Endothelial cell (in vitro differentiated cells): ENCODE measurements around the gene OXER1. TPM values are rescaled to one million over a fixed set of nuclear protein-coding genes. Genes with fewer than 3 reads are reported as not detected.

ENCODE experiments used
- DNase-seq: peaks from one replicate; pipeline ENCODE4 v3.0.0; 2021; ENCODE audit warnings: low spot score
- H3K27ac Mint-ChIP-seq: one replicate; pipeline ENCODE4 v1.8.0; 2021; ENCODE audit warnings: mixed read lengths, inconsistent platforms; ENCODE audit not compliant: unreplicated experiment
- H3K27me3 Mint-ChIP-seq: one replicate; pipeline ENCODE4 v1.8.0; 2021; ENCODE audit warnings: mild to moderate bottlenecking, moderate library complexity, mixed read lengths, inconsistent platforms; ENCODE audit not compliant: unreplicated experiment
- H3K36me3 Mint-ChIP-seq: one replicate; pipeline ENCODE4 v1.8.0; 2021; ENCODE audit warnings: mild to moderate bottlenecking, low read depth, mixed read lengths, inconsistent platforms; ENCODE audit not compliant: unreplicated experiment
- H3K4me1 Mint-ChIP-seq: one replicate; pipeline ENCODE4 v1.8.0; 2021; ENCODE audit warnings: mild to moderate bottlenecking, mixed read lengths, inconsistent platforms; ENCODE audit not compliant: unreplicated experiment
- H3K4me3 Mint-ChIP-seq: one replicate; pipeline ENCODE4 v1.8.0; 2021; ENCODE audit warnings: mild to moderate bottlenecking, mixed read lengths, inconsistent platforms; ENCODE audit not compliant: unreplicated experiment
- H3K9me3 Mint-ChIP-seq: one replicate; pipeline ENCODE4 v1.8.0; 2021; ENCODE audit warnings: mixed read lengths, inconsistent platforms; ENCODE audit not compliant: unreplicated experiment
- total RNA-seq: library from RNA; stranded (reverse); fragmentation: NEBNext Ultra II Directional; extraction: Animal tissue kit (Norgen Biotek cat#: 25700); gene quantifications from one replicate; pipeline ENCODE4 v1.2.1, GENCODE V29; 2021; ENCODE audit not compliant: unreplicated experiment
- TF ChIP-seq, protein P1 (sequence below): fragments of 200-600 bp; sonication (generic); IDR thresholded peaks from one replicate; pipeline ENCODE4 v1.5.0; 2021; ENCODE audit warnings: antibody characterized with exemption; ENCODE audit not compliant: unreplicated experiment

Gene OXER1
- total RNA-seq, 1 donor from 2014 or later = 1.5 TPM

DNA sequence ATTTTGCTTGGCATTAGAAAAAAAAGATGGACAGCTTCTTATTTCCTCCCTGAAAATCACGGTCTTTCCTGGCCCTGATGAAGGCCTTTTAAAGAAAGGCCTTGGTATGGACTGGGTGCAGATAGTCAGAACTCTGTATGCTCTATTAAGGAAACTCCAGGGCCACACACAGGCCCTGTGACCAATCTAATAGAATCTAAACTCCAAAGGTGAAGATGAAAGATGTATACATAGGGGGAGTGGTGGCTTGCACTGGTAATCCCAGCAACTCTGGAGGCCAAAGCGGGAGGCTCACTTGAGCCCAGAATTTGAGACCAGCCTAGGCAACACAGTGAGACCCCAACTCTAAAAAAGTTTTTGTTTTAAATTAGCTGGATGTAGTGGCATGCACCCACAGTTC is 37.3 kb downstream of the OXER1 start:
- H3K27me3 Mint-ChIP-seq = peaks cover 2% of the 10 kb centered on the region
- H3K4me3 Mint-ChIP-seq = no peak overlapping the region
- no peaks in the 10 kb centered on the region for H3K9me3 Mint-ChIP-seq
- DNase-seq = no peak
- peaks cover 49% of the 10 kb centered on the region for H3K36me3 Mint-ChIP-seq
- H3K27ac Mint-ChIP-seq = no peak overlapping the region
- H3K4me1 Mint-ChIP-seq = no peaks in the 10 kb centered on the region
- TF ChIP-seq, protein P1, sequence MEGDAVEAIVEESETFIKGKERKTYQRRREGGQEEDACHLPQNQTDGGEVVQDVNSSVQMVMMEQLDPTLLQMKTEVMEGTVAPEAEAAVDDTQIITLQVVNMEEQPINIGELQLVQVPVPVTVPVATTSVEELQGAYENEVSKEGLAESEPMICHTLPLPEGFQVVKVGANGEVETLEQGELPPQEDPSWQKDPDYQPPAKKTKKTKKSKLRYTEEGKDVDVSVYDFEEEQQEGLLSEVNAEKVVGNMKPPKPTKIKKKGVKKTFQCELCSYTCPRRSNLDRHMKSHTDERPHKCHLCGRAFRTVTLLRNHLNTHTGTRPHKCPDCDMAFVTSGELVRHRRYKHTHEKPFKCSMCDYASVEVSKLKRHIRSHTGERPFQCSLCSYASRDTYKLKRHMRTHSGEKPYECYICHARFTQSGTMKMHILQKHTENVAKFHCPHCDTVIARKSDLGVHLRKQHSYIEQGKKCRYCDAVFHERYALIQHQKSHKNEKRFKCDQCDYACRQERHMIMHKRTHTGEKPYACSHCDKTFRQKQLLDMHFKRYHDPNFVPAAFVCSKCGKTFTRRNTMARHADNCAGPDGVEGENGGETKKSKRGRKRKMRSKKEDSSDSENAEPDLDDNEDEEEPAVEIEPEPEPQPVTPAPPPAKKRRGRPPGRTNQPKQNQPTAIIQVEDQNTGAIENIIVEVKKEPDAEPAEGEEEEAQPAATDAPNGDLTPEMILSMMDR = no peak

DNA sequence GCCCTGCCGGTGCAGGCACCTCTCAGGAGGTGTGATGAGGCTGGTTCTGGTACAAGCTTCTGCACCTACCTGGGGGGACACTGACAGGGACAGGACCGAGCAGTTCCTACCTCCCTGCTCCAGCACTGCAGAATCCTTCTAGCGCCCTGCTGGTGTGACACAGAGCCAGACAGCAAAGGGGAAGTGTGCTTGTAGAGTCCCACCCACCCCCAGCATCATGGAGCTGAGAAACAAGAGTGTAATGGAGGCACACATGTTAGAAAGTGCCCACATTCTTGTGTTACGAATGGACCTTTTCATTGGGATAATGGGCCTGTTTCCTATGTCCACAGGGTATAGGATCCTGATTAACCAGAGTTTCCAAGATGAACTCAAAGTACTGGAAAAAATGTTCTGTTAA is 38.3 kb downstream of the OXER1 start:
- Mint-ChIP-seq H3K36me3 (peaks cover 42% of the 10 kb centered on the region), H3K9me3 (no peaks in the 10 kb centered on the region), H3K4me1 (no peaks in the 10 kb centered on the region), H3K4me3 (no peak overlapping the region), H3K27me3 (peaks cover 2% of the 10 kb centered on the region), H3K27ac (no peak overlapping the region)
- TF ChIP-seq, protein P1 = no peak
- no peak for DNase-seq

DNA sequence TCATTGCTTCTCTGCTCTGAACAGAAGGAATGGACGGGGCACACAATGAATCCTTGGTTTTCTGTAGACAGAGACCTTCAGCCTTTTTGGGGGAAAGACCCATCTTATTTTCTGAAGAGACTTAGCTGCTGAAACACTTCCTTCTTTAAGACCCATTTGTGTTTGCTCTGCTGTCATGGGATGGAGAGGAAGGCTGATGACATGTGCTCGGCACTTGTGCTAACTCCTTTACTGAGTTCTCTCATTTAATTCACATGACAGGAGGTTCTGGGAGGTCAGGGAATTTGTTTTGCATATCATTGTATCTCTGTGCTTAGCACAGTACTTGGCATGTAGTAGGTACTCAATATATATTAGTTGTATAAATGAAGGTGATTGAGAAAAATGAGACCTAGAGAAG is 39.0 kb downstream of the OXER1 start:
- peaks cover 39% of the 10 kb centered on the region for H3K36me3 Mint-ChIP-seq
- H3K27me3 Mint-ChIP-seq = peaks cover 2% of the 10 kb centered on the region
- DNase-seq = no peak
- TF ChIP-seq, protein P1 = no peak
- H3K4me3 Mint-ChIP-seq = no peak overlapping the region
- H3K9me3 Mint-ChIP-seq = no peaks in the 10 kb centered on the region
- H3K4me1 Mint-ChIP-seq = no peaks in the 10 kb centered on the region
- H3K27ac Mint-ChIP-seq = no peak overlapping the region

- DNase-seq = no peak
- Mint-ChIP-seq H3K36me3 (peaks cover 29% of the 10 kb centered on the region), H3K9me3 (no peaks in the 10 kb centered on the region), H3K4me1 (no peaks in the 10 kb centered on the region), H3K27me3 (no peaks in the 10 kb centered on the region), H3K4me3 (no peak overlapping the region), H3K27ac (no peak overlapping the region)
- TF ChIP-seq, protein P1 = no peak
Measured at GRCh38 chr2:42723465-42723864, 40.5 kb downstream of the OXER1 start.

GRCh38 chr2:42722320-42723190 is 41.4 kb downstream of the OXER1 start:
- H3K27me3 Mint-ChIP-seq = no peaks in the 10 kb centered on the region
- TF ChIP-seq, protein P1 = no peak
- DNase-seq = no peak
- no peak overlapping the region for H3K27ac Mint-ChIP-seq
- H3K4me1 Mint-ChIP-seq = no peaks in the 10 kb centered on the region
- H3K36me3 Mint-ChIP-seq = peaks cover 29% of the 10 kb centered on the region
- H3K9me3 Mint-ChIP-seq = no peaks in the 10 kb centered on the region
- H3K4me3 Mint-ChIP-seq = no peak overlapping the region
